ENCODE results near the gene PDE4D. TPM values are rescaled to one million over a fixed set of nuclear protein-coding genes. Genes with fewer than 3 reads are reported as not detected.

The PDE4D gene
- total RNA-seq, 4 donors from 2014 or later = 14.7 to 36.3 (median 24.7) TPM

- no peak for DNase-seq
- Histone ChIP-seq H3K27me3 (no peaks in the 10 kb centered on the region), H3K4me3 (replicated peaks in 1 of 3) (no peak overlapping the region), H3K9me3 (no peaks in the 10 kb centered on the region), H3K27ac (no peak overlapping the region), H3K4me1 (no peaks in the 10 kb centered on the region), H3K36me3 (no peaks in the 10 kb centered on the region)
- 91 to 94% methylated on average over 8 of the region's 8 CpGs for WGBS, 2 donors
- intact Hi-C loops (cut with DNase I) = no loop called here
- TF ChIP-seq POLR2A (IDR thresholded peaks at IDR 0.05) (no peak), CTCF (IDR thresholded peaks at IDR 0.05) (no peak)
Observed at GRCh38 chr5:59337240-59337639, 556.3 kb downstream of the PDE4D start.

DNA sequence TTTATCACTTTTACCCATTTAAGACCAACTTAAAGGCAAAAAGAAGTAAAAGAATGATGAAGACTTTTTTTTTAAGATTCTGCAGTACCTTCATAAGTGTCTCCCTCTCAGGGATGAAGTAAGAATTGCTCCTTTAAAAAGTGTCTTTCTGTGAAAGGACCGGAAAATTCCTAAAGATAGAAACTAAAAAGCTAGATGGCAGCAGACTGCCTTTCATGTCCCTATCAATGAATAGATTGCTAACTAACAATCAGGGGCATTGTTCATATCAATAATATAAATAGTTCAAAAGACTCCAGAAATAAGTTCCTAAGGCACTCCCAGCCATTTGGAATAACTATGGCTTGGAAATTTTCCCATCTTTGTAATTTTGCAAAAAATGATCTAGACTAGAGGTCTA is 558.0 kb downstream of the PDE4D start:
- H3K36me3 ChIP-seq = no peaks in the 10 kb centered on the region
- no peaks in the 10 kb centered on the region for H3K9me3 ChIP-seq
- no peaks in the 10 kb centered on the region for H3K27me3 ChIP-seq
- H3K4me3 ChIP-seq (replicated peaks in 1 of 3) = no peak overlapping the region
- H3K27ac ChIP-seq = no peak overlapping the region
- no peak for DNase-seq
- intact Hi-C loops (cut with DNase I) = no loop called here
- TF ChIP-seq POLR2A (IDR thresholded peaks at IDR 0.05) (no peak), CTCF (IDR thresholded peaks at IDR 0.05) (peak in 3 of 6 experiments; percentile 12 to 27 (median 18))
- WGBS, 2 donors = 76 to 87% methylated on average over 1 of the region's 1 CpG
- H3K4me1 ChIP-seq = no peaks in the 10 kb centered on the region

DNA sequence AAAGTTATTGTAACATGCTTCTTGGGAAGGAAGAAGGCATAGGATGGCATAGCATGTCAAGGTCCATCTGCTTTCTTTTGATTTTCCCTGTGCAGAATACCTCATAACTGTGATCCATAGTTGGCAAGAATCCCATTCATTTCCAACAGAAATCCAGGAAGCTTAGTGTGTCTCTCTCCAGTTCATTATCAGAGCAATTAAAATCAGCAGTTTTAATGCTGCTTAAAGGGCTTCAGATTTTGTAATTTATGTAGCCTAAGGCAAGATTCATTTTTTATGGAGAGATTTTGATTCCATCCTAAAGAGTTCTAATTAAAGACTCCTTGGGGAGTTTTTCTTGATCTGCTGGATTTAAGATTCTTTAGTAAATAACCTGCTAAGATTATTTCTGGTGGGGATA is 560.1 kb downstream of the PDE4D start:
- no peak for DNase-seq
- peaks cover 0 to 6% of the 10 kb centered on the region in 2 donors for H3K4me1 ChIP-seq
- intact Hi-C loops (cut with DNase I) = no loop called here
- no peak overlapping the region for H3K27ac ChIP-seq
- H3K9me3 ChIP-seq = no peaks in the 10 kb centered on the region
- no peak for TF ChIP-seq POLR2A (IDR thresholded peaks at IDR 0.05)
- TF ChIP-seq CTCF (IDR thresholded peaks at IDR 0.05) = no peak
- H3K4me3 ChIP-seq (replicated peaks in 1 of 3) = no peak overlapping the region
- H3K27me3 ChIP-seq = no peaks in the 10 kb centered on the region
- H3K36me3 ChIP-seq = no peaks in the 10 kb centered on the region

DNA sequence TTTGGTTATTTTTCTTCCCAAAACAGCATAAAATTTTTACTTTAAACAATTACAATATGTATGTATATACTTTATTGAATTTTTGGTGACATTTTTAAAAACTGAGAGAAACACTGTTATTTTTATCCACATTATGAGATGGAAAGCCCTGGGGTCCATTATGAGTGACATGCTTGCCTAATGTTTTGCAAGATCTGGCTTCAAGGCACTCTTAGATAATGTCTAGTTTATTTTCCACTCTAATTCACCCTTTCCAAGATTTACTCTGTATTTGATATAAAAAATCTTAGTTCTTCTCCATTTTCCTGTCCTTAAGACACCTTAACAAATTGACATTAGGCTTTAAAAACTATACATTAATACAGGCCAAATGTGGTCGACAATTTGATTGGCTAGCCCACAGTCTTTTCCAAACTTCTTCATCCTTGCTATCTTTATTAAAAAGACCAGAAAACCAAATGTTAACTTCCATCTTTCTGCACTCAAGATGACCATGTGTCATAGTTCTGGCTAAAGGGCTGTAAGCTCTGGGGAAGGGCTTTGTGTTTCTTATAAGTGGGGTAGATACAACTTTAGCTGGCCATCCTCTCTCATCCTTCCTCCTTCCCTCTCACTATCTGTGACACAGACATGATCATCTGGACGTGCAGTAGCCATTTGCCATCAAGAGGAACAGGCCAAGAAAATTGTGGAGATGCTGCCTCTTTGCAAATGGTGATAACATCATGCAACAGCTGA is 561.1 kb downstream of the PDE4D start:
- WGBS, 2 donors = 92 to 95% methylated on average over 2 of the region's 2 CpGs
- Histone ChIP-seq H3K27ac (no peak overlapping the region), H3K36me3 (no peaks in the 10 kb centered on the region), H3K27me3 (no peaks in the 10 kb centered on the region), H3K4me3 (replicated peaks in 1 of 3) (no peak overlapping the region), H3K4me1 (peaks cover 0 to 7% of the 10 kb centered on the region in 2 donors), H3K9me3 (no peaks in the 10 kb centered on the region)
- TF ChIP-seq CTCF (IDR thresholded peaks at IDR 0.05) = no peak
- TF ChIP-seq POLR2A (IDR thresholded peaks at IDR 0.05) = no peak
- no peak for DNase-seq
- intact Hi-C loops (cut with DNase I) = no loop called here

- Histone ChIP-seq H3K27ac (no peak overlapping the region), H3K36me3 (no peaks in the 10 kb centered on the region), H3K4me1 (peaks cover 0 to 7% of the 10 kb centered on the region in 2 donors), H3K4me3 (replicated peaks in 1 of 3) (no peak overlapping the region), H3K27me3 (no peaks in the 10 kb centered on the region), H3K9me3 (no peaks in the 10 kb centered on the region)
- intact Hi-C loops (cut with DNase I) = no loop called here
- 94 to 95% methylated on average over 9 of the region's 9 CpGs for WGBS, 2 donors
- DNase-seq = no peak
- no peak for TF ChIP-seq CTCF (IDR thresholded peaks at IDR 0.05)
- no peak for TF ChIP-seq POLR2A (IDR thresholded peaks at IDR 0.05)
Observed at GRCh38 chr5:59330680-59331079, 562.8 kb downstream of the PDE4D start.
